ENCODE data around the gene TBPL1. TPM values are rescaled to one million over a fixed set of nuclear protein-coding genes. Genes with fewer than 3 reads are reported as not detected.

The TBPL1 gene
- total RNA-seq, 2 donors from 2014 or later = 0.99 to 10.9 TPM

DNA sequence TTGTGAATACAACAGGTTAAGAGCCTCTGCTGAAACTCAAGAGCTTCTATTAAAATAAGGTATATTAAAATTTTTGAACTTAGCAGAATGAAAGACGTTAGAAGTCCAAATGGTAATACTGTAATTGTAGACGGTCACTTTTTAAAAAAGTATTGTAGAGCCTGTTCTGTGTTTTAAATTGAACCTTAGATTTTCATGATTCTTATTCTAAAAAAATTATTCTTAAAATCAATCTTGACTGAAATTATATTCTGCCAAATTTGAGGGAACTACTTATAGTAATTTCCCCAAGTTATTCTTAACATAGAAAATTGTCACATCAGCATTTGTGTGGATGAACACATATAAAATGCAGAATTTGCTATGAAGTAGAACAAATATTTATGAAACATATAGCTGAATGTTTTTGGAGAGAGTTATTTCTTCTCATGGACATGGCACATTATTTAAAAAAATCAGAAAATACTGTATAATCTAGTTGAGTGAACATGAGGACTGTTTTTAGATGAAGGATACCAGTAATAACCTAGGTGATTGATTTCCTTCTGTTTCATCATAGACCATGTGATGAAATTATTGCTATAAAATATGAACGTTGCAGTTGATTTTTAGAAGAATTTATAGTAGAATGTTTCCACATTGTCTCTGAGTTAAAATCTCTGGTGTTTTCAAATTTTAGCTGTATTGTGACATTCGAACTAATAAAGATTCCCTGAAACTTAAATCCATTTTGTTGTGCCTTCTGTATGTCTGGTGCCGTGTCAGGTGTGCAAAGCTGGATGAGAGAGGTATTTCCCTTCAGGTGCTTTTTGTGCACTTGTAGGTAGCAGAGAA, 2.8 kb downstream of the TBPL1 start:
- H3K9me3 ChIP-seq = no peaks in the 10 kb centered on the region
- WGBS, 2 donors = 77 to 81% methylated on average over 5 of the region's 5 CpGs
- intact Hi-C loops (cut with DNase I) = no loop called here
- no peak for ATAC-seq
- DNase-seq = no peak
- H3K4me3 ChIP-seq = no peak overlapping the region
- no peak overlapping the region for H3K27ac ChIP-seq
- H3K4me1 ChIP-seq = peaks cover 42% of the 10 kb centered on the region
- H3K27me3 ChIP-seq = no peaks in the 10 kb centered on the region
- no peak for TF ChIP-seq POLR2A (IDR thresholded peaks at IDR 0.05)
- TF ChIP-seq CTCF (IDR thresholded peaks at IDR 0.05) = no peak
- no peaks in the 10 kb centered on the region for H3K36me3 ChIP-seq (replicated peaks in 1 of 2; ENCODE audit: insufficient read depth in 1 of 2, low read depth in 2 of 2)

DNA sequence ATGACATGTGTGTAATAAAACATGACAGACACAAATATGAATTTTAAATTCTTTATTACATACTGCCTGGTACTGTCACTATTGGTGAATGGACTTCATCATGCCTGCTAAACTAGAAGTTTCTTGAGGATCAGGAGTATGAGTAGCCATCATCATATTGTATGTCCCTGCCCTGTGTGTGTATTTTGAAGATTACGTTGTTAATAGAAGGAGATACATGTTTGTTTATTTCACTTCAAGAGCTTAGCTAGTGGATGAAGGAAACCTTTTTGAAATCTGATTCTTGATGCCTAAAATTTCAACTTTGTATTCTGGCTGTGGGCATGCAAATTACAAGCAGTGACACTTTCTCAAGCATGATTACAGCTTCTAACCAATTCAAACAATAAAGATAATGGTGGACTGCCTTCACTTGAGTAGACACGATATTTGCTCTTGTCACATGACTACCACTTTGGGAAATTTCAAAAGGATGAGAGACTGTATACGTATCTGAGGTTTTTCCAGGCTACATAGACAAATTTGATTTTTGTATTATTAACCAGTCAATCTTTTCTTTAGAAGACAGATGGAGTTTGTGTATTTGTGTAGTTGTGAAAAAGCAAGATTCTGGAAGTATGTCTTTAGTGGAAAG, 3.5 kb downstream of the TBPL1 start:
- H3K4me1 ChIP-seq = peaks cover 42% of the 10 kb centered on the region
- 69 to 77% methylated on average over 3 of the region's 3 CpGs for WGBS, 2 donors
- DNase-seq = no peak
- H3K36me3 ChIP-seq (replicated peaks in 1 of 2; ENCODE audit: insufficient read depth in 1 of 2, low read depth in 2 of 2) = no peaks in the 10 kb centered on the region
- no peak overlapping the region for H3K27ac ChIP-seq
- H3K4me3 ChIP-seq = no peak overlapping the region
- intact Hi-C loops (cut with DNase I) = no loop called here
- no peaks in the 10 kb centered on the region for H3K9me3 ChIP-seq
- no peak for TF ChIP-seq CTCF (IDR thresholded peaks at IDR 0.05)
- no peak for TF ChIP-seq POLR2A (IDR thresholded peaks at IDR 0.05)
- no peaks in the 10 kb centered on the region for H3K27me3 ChIP-seq
- ATAC-seq = no peak

DNA sequence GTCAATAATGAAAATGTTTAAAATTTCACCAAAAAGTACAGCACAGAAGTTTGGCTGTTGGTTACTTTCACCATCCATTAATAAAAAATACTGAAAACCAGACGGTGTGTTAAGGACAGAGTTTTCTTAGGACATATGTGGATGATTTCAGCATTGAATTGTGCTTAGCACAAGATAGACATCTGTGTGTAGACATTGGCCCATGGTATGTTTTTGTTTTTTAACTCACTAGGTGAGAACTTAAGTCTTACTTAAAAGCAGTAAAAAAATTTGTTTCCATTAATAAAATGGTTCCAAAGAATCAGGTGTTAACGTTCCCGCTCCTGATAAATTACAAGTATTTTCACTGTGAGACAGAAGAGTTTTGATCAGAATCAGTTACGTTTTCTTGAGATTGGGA, 4.2 kb downstream of the TBPL1 start:
- 48 to 51% methylated on average over 4 of the region's 4 CpGs for WGBS, 2 donors
- intact Hi-C loops (cut with DNase I) = no loop called here

DNA sequence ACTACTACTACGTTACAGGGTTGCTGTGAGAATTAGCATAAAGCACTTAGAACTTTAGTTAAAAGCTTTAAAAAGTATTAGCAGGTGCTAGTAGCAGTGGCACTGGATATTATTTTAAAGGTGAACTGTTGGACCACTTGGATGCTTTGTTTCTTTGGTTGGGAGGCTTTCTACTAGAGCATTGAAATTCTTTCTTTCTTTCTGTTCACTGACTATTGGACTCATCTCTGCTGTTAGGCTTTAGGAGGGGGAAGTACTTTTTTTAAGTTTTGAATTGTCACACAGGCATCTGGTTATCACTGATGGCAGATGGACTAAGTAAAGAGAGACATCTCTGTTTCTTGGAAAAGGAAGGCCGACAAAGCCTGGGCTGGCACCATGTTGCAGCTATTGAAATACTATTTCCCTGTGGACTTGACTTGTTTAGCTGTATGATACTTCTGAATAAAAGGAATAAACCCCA, 4.8 kb downstream of the TBPL1 start:
- H3K27me3 ChIP-seq = no peaks in the 10 kb centered on the region
- DNase-seq (no peak), ATAC-seq (no peak)
- 63 to 69% methylated on average over 2 of the region's 2 CpGs for WGBS, 2 donors
- TF ChIP-seq CTCF (IDR thresholded peaks at IDR 0.05) = no peak
- no peak for TF ChIP-seq POLR2A (IDR thresholded peaks at IDR 0.05)
- no peaks in the 10 kb centered on the region for H3K9me3 ChIP-seq
- no peaks in the 10 kb centered on the region for H3K36me3 ChIP-seq (replicated peaks in 1 of 2; ENCODE audit: insufficient read depth in 1 of 2, low read depth in 2 of 2)
- peaks cover 42% of the 10 kb centered on the region for H3K4me1 ChIP-seq
- no peak overlapping the region for H3K4me3 ChIP-seq
- no peak overlapping the region for H3K27ac ChIP-seq
- intact Hi-C loops (cut with DNase I) = no loop called here

More for the DNA sequence above, 4.2 kb downstream of the TBPL1 start:
- ATAC-seq (no peak), DNase-seq (no peak)
- H3K36me3 ChIP-seq (replicated peaks in 1 of 2; ENCODE audit: insufficient read depth in 1 of 2, low read depth in 2 of 2) = no peaks in the 10 kb centered on the region
- H3K27ac ChIP-seq = no peak overlapping the region
- TF ChIP-seq POLR2A (IDR thresholded peaks at IDR 0.05) = no peak
- no peak for TF ChIP-seq CTCF (IDR thresholded peaks at IDR 0.05)
- H3K9me3 ChIP-seq = no peaks in the 10 kb centered on the region
- no peaks in the 10 kb centered on the region for H3K27me3 ChIP-seq
- H3K4me3 ChIP-seq = no peak overlapping the region
- peaks cover 42% of the 10 kb centered on the region for H3K4me1 ChIP-seq
